K562 (cell line): Measurements from ENCODE around the gene TP73. TPM values are rescaled to one million over a fixed set of nuclear protein-coding genes. Genes with fewer than 3 reads are reported as not detected.

ENCODE experiments used
- ASH1L ChIP-seq: fragments of 450-650 bp; IDR thresholded peaks from 2 replicates; pipeline ENCODE4 v1.6.1; 2018; ENCODE audit warnings: borderline replicate concordance, mild to moderate bottlenecking, low read depth; ENCODE audit not compliant: partially characterized antibody
- ATF6 ChIP-seq: sonication (generic); formaldehyde crosslinking; IDR thresholded peaks from 2 replicates; pipeline ENCODE4 v1.4.0; 2020; ENCODE audit warnings: mild to moderate bottlenecking, missing genetic modification reagents
- CEBPG ChIP-seq, 3 experiments: fragments of 200-800 bp in 1 of 3; sonication (Bioruptor generic) in 1 of 3; sonication (generic) in 1 of 3; formaldehyde crosslinking in 1 of 3; IDR thresholded peaks in 2 of 3; conservative IDR thresholded peaks in 1 of 3; 2 replicates each; pipeline versions ENCODE4 v1.6.1 to v1.8.0; 2016 to 2022; ENCODE audit warnings: missing compliant biosample characterization in 2 of 3, missing genetic modification characterization in 2 of 3, mild to moderate bottlenecking in 1 of 3, missing genetic modification reagents in 1 of 3
- ESRRA ChIP-seq: fragments of 450-650 bp; IDR thresholded peaks from 2 replicates; pipeline ENCODE4 v1.6.1; 2014; ENCODE audit warnings: low read depth, mild to moderate bottlenecking, moderate library complexity, borderline replicate concordance
- ETV6 ChIP-seq, 3 experiments: fragments of 150-350 bp in 1 of 3; sonication (generic) in 1 of 3; formaldehyde crosslinking in 1 of 3; IDR thresholded peaks; 2 replicates each; pipeline versions ENCODE4 v1.6.1 to v1.8.0; 2014 to 2022; ENCODE audit warnings: borderline replicate concordance in 2 of 3, low read depth in 2 of 3, antibody characterized with exemption in 1 of 3, low read length in 1 of 3, mild to moderate bottlenecking in 1 of 3, missing genetic modification reagents in 1 of 3
- FOXA1 ChIP-seq: fragments of 450-650 bp; IDR thresholded peaks from 2 replicates; pipeline ENCODE4 v1.6.1; 2016; ENCODE audit warnings: mild to moderate bottlenecking, borderline replicate concordance
- FOXM1 ChIP-seq, 2 experiments: fragments of 450-650 bp in 1 of 2; sonication (generic) in 1 of 2; formaldehyde crosslinking in 1 of 2; IDR thresholded peaks; 2 replicates each; pipeline versions ENCODE4 v1.6.1 to v1.9.0; 2017 to 2022; ENCODE audit warnings: low read depth in 2 of 2, mild to moderate bottlenecking in 2 of 2, missing genetic modification reagents in 1 of 2, moderate library complexity in 1 of 2
- HMBOX1 ChIP-seq: sonication (generic); IDR thresholded peaks from 2 replicates; pipeline ENCODE4 v1.6.1; 2016
- KDM2B ChIP-seq: fragments of 250-450 bp; sonication (Bioruptor Pico); IDR thresholded peaks from 2 replicates; pipeline ENCODE4 v1.8.0; 2021; ENCODE audit warnings: mild to moderate bottlenecking, moderate library complexity
- MBD2 ChIP-seq: sonication (generic); IDR thresholded peaks from 2 replicates; pipeline ENCODE4 v1.6.1; 2016; ENCODE audit warnings: low read depth, borderline replicate concordance
- MCM3 ChIP-seq: fragments of 450-650 bp; IDR thresholded peaks from 2 replicates; pipeline ENCODE4 v1.6.1; 2016
- NFRKB ChIP-seq: fragments of 450-650 bp; IDR thresholded peaks from 2 replicates; pipeline ENCODE4 v1.6.1; 2016; ENCODE audit warnings: low read depth
- POLR2B ChIP-seq: fragments of 450-650 bp; IDR thresholded peaks from 2 replicates; pipeline ENCODE4 v1.6.1; 2018; ENCODE audit warnings: low read depth; ENCODE audit not compliant: partially characterized antibody
- RBM39 ChIP-seq: fragments of 200-400 bp; formaldehyde crosslinking; optimal IDR thresholded peaks from 2 replicates; pipeline ENCODE3; 2018; ENCODE audit warnings: low read depth, low read length
- ZNF133 ChIP-seq: fragments of 250-450 bp; sonication (Bioruptor Pico); IDR thresholded peaks from 2 replicates; pipeline ENCODE4 v1.4.0; 2020; ENCODE audit warnings: mild to moderate bottlenecking
- ZNF444 ChIP-seq: fragments of 250-450 bp; sonication (Bioruptor Pico); IDR thresholded peaks from 2 replicates; pipeline ENCODE4 v1.4.0; 2020; ENCODE audit warnings: mild to moderate bottlenecking, moderate library complexity
- ZNF512 ChIP-seq: IDR thresholded peaks from 2 replicates; pipeline ENCODE4 v1.6.1; 2016; ENCODE audit warnings: missing genetic modification characterization, missing compliant biosample characterization
- polyA plus RNA-seq, 8 experiments: library from polyadenylated mRNA; depleted of rRNA in 4 of 8; stranded (reverse) in 5 of 8; unstranded in 3 of 8; fragments of >200 nt; fragmentation: Nextera tagmentation in 2 of 8; fragmentation: Illumina TruSeq in 1 of 8; extraction: Ambion mirVana in 2 of 8; extraction: Trizol in 1 of 8; gene quantifications; 2 replicates each; pipeline versions ENCODE4 v1.2.1 to v1.2.3, GENCODE V29; 2011 to 2014; ENCODE audit warnings: inconsistent platforms in 1 of 8, missing spikeins in 1 of 8
- total RNA-seq, 7 experiments: library from RNA; depleted of rRNA in 6 of 7; stranded (reverse); fragments of >200 nt in 6 of 7; fragmentation: Illumina TruSeq in 2 of 7; extraction: Trizol in 2 of 7; gene quantifications; 2 replicates each; pipeline versions ENCODE4 v1.2.1 to v1.2.3, GENCODE V29; 2011 to 2021; ENCODE audit warnings: low replicate concordance in 1 of 7
- TF ChIP-seq, protein P1 (sequence below), 2 experiments: IDR thresholded peaks; 2 replicates each; pipeline ENCODE4 v1.6.1; 2011; ENCODE audit warnings: borderline replicate concordance in 1 of 2, control low read depth in 1 of 2, low read depth in 1 of 2, low read length in 1 of 2, mild to moderate bottlenecking in 1 of 2, mixed read lengths in 1 of 2, moderate library complexity in 1 of 2; ENCODE audit not compliant: insufficient read depth in 1 of 2, insufficient read length in 1 of 2, poor library complexity in 1 of 2, severe bottlenecking in 1 of 2; ENCODE audit errors: extremely low read depth in 1 of 2

The TP73 gene
- total and polyA plus RNA-seq, 9 of the 15 experiments (the other 6 are each of a cell fraction or from before 2014, with no cell fraction given) = 0.07 to 1.6 (median 0.40) TPM; not detected in 2

- TF ChIP-seq CEBPG (CRISPR knock-in tag; IDR thresholded peaks at IDR 0.05) (no peak), CEBPG (tag; conservative IDR thresholded peaks at IDR 0.05 in 1 of 2, IDR thresholded peaks at IDR 0.05 in 1 of 2) (no peak), ZNF512 (tag) (no peak), KDM2B (CRISPR knock-in tag) (no peak), NFRKB (no peak), ETV6 (IDR thresholded peaks at IDR 0.05; ENCODE audit: borderline replicate concordance in 1 of 2, low read depth in 2 of 2, low read length in 1 of 2) (no peak), ETV6 (CRISPR knock-in tag; IDR thresholded peaks at IDR 0.05; ENCODE audit: borderline replicate concordance) (no peak), ESRRA (peak; percentile 95), ZNF444 (no peak), MCM3 (no peak), FOXA1 (no peak), POLR2B (no peak), HMBOX1 (no peak), FOXM1 (IDR thresholded peaks at IDR 0.05; ENCODE audit: low read depth) (no peak), FOXM1 (CRISPR knock-in tag; IDR thresholded peaks at IDR 0.05; ENCODE audit: low read depth) (peak; percentile 80; the same call in 1 of the 2 replicates), RBM39 (peak; percentile 12), ZNF133 (CRISPR knock-in tag) (no peak), MBD2 (no peak), ATF6 (peak; percentile 39; the same call in 1 of the 2 replicates), ASH1L (no peak)
- TF ChIP-seq, protein P1, sequence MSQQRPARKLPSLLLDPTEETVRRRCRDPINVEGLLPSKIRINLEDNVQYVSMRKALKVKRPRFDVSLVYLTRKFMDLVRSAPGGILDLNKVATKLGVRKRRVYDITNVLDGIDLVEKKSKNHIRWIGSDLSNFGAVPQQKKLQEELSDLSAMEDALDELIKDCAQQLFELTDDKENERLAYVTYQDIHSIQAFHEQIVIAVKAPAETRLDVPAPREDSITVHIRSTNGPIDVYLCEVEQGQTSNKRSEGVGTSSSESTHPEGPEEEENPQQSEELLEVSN (IDR thresholded peaks at IDR 0.05; ENCODE audit: borderline replicate concordance in 1 of 2, extremely low read depth in 1 of 2, insufficient read depth in 1 of 2, insufficient read length in 1 of 2, low read depth in 1 of 2, low read length in 1 of 2, poor library complexity in 1 of 2, severe bottlenecking in 1 of 2) = peak in 1 of 2 experiments; percentile 31
Observed at GRCh38 chr1:3771108-3772026, 119.1 kb downstream of the TP73 start (continued).
